ENCODE results near the gene LRMDA.

The LRMDA gene

GRCh38 chr10:75660823-75661222 is 229.4 kb downstream of the LRMDA start:
- DNase-seq (ENCODE audit: extremely low read depth, low read depth) = no peak
- TF ChIP-seq CTCF (IDR thresholded peaks at IDR 0.05; ENCODE audit: low read depth, low read length) = no peak

DNA sequence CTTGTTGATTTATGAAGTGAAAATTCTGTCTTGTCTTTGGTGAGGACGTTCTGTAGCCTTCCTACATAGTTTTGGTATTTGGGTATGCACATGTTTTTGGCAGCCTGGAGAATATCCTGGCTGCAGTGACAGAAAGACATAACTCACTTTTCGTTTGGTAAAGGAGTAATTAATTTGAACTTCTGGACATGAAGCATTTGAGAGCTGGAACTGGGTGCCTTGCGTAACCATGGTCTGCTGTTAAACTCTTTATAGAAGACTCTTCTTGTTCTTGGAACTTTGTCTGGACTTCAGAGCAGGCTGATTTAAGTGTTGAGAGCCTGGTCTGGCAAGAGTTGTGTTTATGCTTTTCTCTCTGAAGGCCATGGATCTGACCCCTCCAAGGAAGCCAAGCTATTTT is 231.3 kb downstream of the LRMDA start:
- DNase-seq (ENCODE audit: extremely low read depth, low read depth) = peak; percentile 18
- no peak for TF ChIP-seq CTCF (IDR thresholded peaks at IDR 0.05; ENCODE audit: low read depth, low read length)

DNA sequence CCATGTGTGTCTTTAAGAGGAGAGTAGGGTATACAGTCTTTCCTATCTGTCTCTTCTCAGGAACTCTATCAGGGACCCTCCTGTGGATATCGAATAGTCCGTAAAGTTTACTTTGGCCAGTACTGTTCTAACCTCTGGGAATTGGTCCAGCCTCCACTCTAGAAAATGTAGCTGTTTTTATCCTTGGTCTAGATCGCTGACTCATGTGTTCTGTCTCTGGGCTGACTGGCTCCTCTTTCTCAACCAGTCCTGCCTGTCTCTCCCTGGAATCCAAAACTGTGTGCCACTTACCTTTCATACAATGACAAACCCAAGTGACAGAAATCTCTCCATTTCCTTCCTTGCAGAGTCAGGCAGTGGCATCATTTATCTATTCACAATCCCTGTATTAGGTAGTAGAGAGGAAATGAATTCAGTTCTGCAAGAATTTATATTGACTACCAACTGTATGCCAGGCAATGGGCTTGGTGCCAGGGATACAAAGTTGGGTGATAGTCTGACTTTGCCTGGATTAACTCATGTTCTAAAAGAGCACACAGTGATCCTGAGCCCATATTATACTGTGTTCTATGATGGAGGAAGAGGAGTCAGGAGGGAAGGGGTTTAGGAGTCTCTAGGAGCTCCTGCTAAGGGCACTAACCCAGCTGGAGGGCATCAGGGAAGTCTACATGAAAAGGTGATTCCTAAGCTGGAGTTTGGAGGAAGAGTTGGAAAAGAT is 232.7 kb downstream of the LRMDA start:
- no peak for TF ChIP-seq CTCF (IDR thresholded peaks at IDR 0.05; ENCODE audit: low read depth, low read length)
- DNase-seq (ENCODE audit: extremely low read depth, low read depth) = no peak

GRCh38 chr10:75664968-75665367 is 233.5 kb downstream of the LRMDA start:
- no peak for TF ChIP-seq CTCF (IDR thresholded peaks at IDR 0.05; ENCODE audit: low read depth, low read length)
- DNase-seq (ENCODE audit: extremely low read depth, low read depth) = no peak

- TF ChIP-seq CTCF (IDR thresholded peaks at IDR 0.05; ENCODE audit: low read depth, low read length) = no peak
- DNase-seq (ENCODE audit: extremely low read depth, low read depth) = no peak
Measured at GRCh38 chr10:75665707-75666106, 234.3 kb downstream of the LRMDA start.

GRCh38 chr10:75672111-75672671 is 240.8 kb downstream of the LRMDA start:
- TF ChIP-seq CTCF (IDR thresholded peaks at IDR 0.05; ENCODE audit: low read depth, low read length) = no peak
- DNase-seq (ENCODE audit: extremely low read depth, low read depth) = no peak

DNA sequence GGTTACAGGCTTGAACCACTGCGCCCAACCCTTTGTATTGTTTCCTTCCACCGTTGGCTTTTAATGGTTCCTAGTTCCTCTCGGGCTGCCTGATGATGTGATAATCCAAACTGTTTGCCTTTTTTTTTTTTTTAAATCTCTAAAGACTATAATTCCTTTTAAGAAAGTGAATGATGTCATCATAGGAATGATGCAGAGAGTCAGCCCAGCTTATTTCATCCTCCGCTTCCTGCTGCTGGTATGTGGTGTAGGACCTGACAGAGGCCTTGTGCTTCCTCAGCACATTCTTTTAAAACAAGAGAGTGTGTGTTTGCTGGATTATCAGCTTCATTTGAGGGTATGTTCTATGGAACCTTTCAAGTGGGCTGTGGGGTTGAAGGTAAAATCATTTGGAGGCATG is 241.4 kb downstream of the LRMDA start:
- TF ChIP-seq CTCF (IDR thresholded peaks at IDR 0.05; ENCODE audit: low read depth, low read length) = no peak
- DNase-seq (ENCODE audit: extremely low read depth, low read depth) = no peak

Data from AG09319 (cell line).